ENCODE results near the gene COX6A2.
"Not testable (repeated sequence)": the region's sequence is repeated elsewhere in the genome, so short reads cannot be mapped to it uniquely, and the experiment has no call there.

COX6A2 gene

GRCh38 chr16:31417036-31417435 is 11.1 kb downstream of the COX6A2 start:
- not testable (repeated sequence) for H2BK5ac ChIP-seq (ENCODE audit: low read length); H3K23ac ChIP-seq (ENCODE audit: low read length); H4K8ac ChIP-seq (ENCODE audit: low read depth, low read length); DNase-seq; H3K4ac ChIP-seq (ENCODE audit: low read depth, low read length); H3K4me2 ChIP-seq (ENCODE audit: low read length); H3K27ac ChIP-seq (ENCODE audit: low read depth, low read length); H3K4me3 ChIP-seq (ENCODE audit: low read length); H2BK15ac ChIP-seq (replicated peaks; ENCODE audit: low read depth); H3K4me1 ChIP-seq (ENCODE audit: control insufficient read depth, low read depth, low read length); H3K79me1 ChIP-seq (ENCODE audit: low read length); H3K79me2 ChIP-seq (ENCODE audit: control insufficient read depth, insufficient read depth, low read length); H3K9ac ChIP-seq (ENCODE audit: low read length); H3K56ac ChIP-seq (ENCODE audit: low read length); H3K18ac ChIP-seq (ENCODE audit: low read length); H2BK120ac ChIP-seq (ENCODE audit: low read depth, low read length); H2AK5ac ChIP-seq (ENCODE audit: low read length); H3K27me3 ChIP-seq (ENCODE audit: insufficient read depth, low read length, poor library complexity); H4K5ac ChIP-seq (ENCODE audit: low read length); H3K36me3 ChIP-seq (ENCODE audit: control insufficient read depth, insufficient read depth, low read length)
- no CpG with 5 or more reads among the region's 2 CpGs for WGBS (ENCODE audit: extremely low coverage, insufficient coverage, low lambda C conversion rate)

GRCh38 chr16:31416371-31416770 is 11.8 kb downstream of the COX6A2 start:
- H3K79me1 ChIP-seq (ENCODE audit: low read length) = no peaks in the 10 kb centered on the region
- WGBS (ENCODE audit: extremely low coverage, insufficient coverage, low lambda C conversion rate) = no CpG with 5 or more reads among the region's 11 CpGs
- no peak overlapping the region for H4K8ac ChIP-seq (ENCODE audit: low read depth, low read length)
- H2BK120ac ChIP-seq (ENCODE audit: low read depth, low read length) = no peak overlapping the region
- H3K4me1 ChIP-seq (ENCODE audit: control insufficient read depth, low read depth, low read length) = no peaks in the 10 kb centered on the region
- H4K5ac ChIP-seq (ENCODE audit: low read length) = no peak overlapping the region
- H3K79me2 ChIP-seq (ENCODE audit: control insufficient read depth, insufficient read depth, low read length) = no peaks in the 10 kb centered on the region
- no peak overlapping the region for H3K4me2 ChIP-seq (ENCODE audit: low read length)
- no peak overlapping the region for H3K4me3 ChIP-seq (ENCODE audit: low read length)
- H2BK15ac ChIP-seq (replicated peaks; ENCODE audit: low read depth) = no peak overlapping the region
- no peak overlapping the region for H3K23ac ChIP-seq (ENCODE audit: low read length)
- H3K18ac ChIP-seq (ENCODE audit: low read length) = no peak overlapping the region
- H2AK5ac ChIP-seq (ENCODE audit: low read length) = no peak overlapping the region
- no peak overlapping the region for H3K9ac ChIP-seq (ENCODE audit: low read length)
- DNase-seq = no peak
- H3K27me3 ChIP-seq (ENCODE audit: insufficient read depth, low read length, poor library complexity) = no peaks in the 10 kb centered on the region
- no peak overlapping the region for H3K4ac ChIP-seq (ENCODE audit: low read depth, low read length)
- H2BK5ac ChIP-seq (ENCODE audit: low read length) = no peak overlapping the region
- H3K27ac ChIP-seq (ENCODE audit: low read depth, low read length) = no peak overlapping the region
- H3K56ac ChIP-seq (ENCODE audit: low read length) = no peak overlapping the region
- H3K36me3 ChIP-seq (ENCODE audit: control insufficient read depth, insufficient read depth, low read length) = no peaks in the 10 kb centered on the region

GRCh38 chr16:31414706-31415105 is 13.5 kb downstream of the COX6A2 start:
- Histone ChIP-seq H3K23ac (ENCODE audit: low read length) (no peak overlapping the region), H2AK5ac (ENCODE audit: low read length) (no peak overlapping the region), H3K4me2 (ENCODE audit: low read length) (no peak overlapping the region), H2BK15ac (replicated peaks; ENCODE audit: low read depth) (no peak overlapping the region), H3K4me3 (ENCODE audit: low read length) (no peak overlapping the region), H2BK120ac (ENCODE audit: low read depth, low read length) (no peak overlapping the region), H3K79me1 (ENCODE audit: low read length) (no peaks in the 10 kb centered on the region), H3K27me3 (ENCODE audit: insufficient read depth, low read length, poor library complexity) (no peaks in the 10 kb centered on the region), H3K27ac (ENCODE audit: low read depth, low read length) (no peak overlapping the region), H3K4ac (ENCODE audit: low read depth, low read length) (no peak overlapping the region), H3K56ac (ENCODE audit: low read length) (no peak overlapping the region), H3K4me1 (ENCODE audit: control insufficient read depth, low read depth, low read length) (no peaks in the 10 kb centered on the region), H3K18ac (ENCODE audit: low read length) (no peak overlapping the region), H3K79me2 (ENCODE audit: control insufficient read depth, insufficient read depth, low read length) (no peaks in the 10 kb centered on the region), H3K9ac (ENCODE audit: low read length) (no peak overlapping the region), H3K36me3 (ENCODE audit: control insufficient read depth, insufficient read depth, low read length) (no peaks in the 10 kb centered on the region), H4K8ac (ENCODE audit: low read depth, low read length) (no peak overlapping the region), H2BK5ac (ENCODE audit: low read length) (no peak overlapping the region), H4K5ac (ENCODE audit: low read length) (no peak overlapping the region)
- DNase-seq = no peak
- WGBS (ENCODE audit: extremely low coverage, insufficient coverage, low lambda C conversion rate) = no CpG with 5 or more reads among the region's 4 CpGs

- Histone ChIP-seq H3K56ac (ENCODE audit: low read length) (no peak overlapping the region), H4K8ac (ENCODE audit: low read depth, low read length) (no peak overlapping the region), H3K4me2 (ENCODE audit: low read length) (no peak overlapping the region), H3K9ac (ENCODE audit: low read length) (no peak overlapping the region), H2AK5ac (ENCODE audit: low read length) (no peak overlapping the region), H3K27ac (ENCODE audit: low read depth, low read length) (no peak overlapping the region), H2BK120ac (ENCODE audit: low read depth, low read length) (no peak overlapping the region), H3K4ac (ENCODE audit: low read depth, low read length) (no peak overlapping the region), H2BK15ac (replicated peaks; ENCODE audit: low read depth) (no peak overlapping the region), H3K79me1 (ENCODE audit: low read length) (no peaks in the 10 kb centered on the region), H3K18ac (ENCODE audit: low read length) (no peak overlapping the region), H3K27me3 (ENCODE audit: insufficient read depth, low read length, poor library complexity) (no peaks in the 10 kb centered on the region), H4K5ac (ENCODE audit: low read length) (no peak overlapping the region), H3K4me3 (ENCODE audit: low read length) (no peak overlapping the region), H3K23ac (ENCODE audit: low read length) (no peak overlapping the region), H3K36me3 (ENCODE audit: control insufficient read depth, insufficient read depth, low read length) (no peaks in the 10 kb centered on the region), H3K79me2 (ENCODE audit: control insufficient read depth, insufficient read depth, low read length) (no peaks in the 10 kb centered on the region), H2BK5ac (ENCODE audit: low read length) (no peak overlapping the region), H3K4me1 (ENCODE audit: control insufficient read depth, low read depth, low read length) (no peaks in the 10 kb centered on the region)
- WGBS (ENCODE audit: extremely low coverage, insufficient coverage, low lambda C conversion rate) = no CpG with 5 or more reads among the region's 4 CpGs
- no peak for DNase-seq
Measured at GRCh38 chr16:31413943-31414342, 14.2 kb downstream of the COX6A2 start.

- Histone ChIP-seq H2BK5ac (ENCODE audit: low read length) (no peak overlapping the region), H3K23ac (ENCODE audit: low read length) (no peak overlapping the region), H3K79me2 (ENCODE audit: control insufficient read depth, insufficient read depth, low read length) (no peaks in the 10 kb centered on the region), H4K8ac (ENCODE audit: low read depth, low read length) (no peak overlapping the region), H3K27ac (ENCODE audit: low read depth, low read length) (no peak overlapping the region), H3K4ac (ENCODE audit: low read depth, low read length) (no peak overlapping the region), H3K4me1 (ENCODE audit: control insufficient read depth, low read depth, low read length) (no peaks in the 10 kb centered on the region), H2BK15ac (replicated peaks; ENCODE audit: low read depth) (no peak overlapping the region), H4K5ac (ENCODE audit: low read length) (no peak overlapping the region), H3K4me3 (ENCODE audit: low read length) (no peak overlapping the region), H3K27me3 (ENCODE audit: insufficient read depth, low read length, poor library complexity) (no peaks in the 10 kb centered on the region), H2AK5ac (ENCODE audit: low read length) (no peak overlapping the region), H3K9ac (ENCODE audit: low read length) (no peak overlapping the region), H3K79me1 (ENCODE audit: low read length) (no peaks in the 10 kb centered on the region), H2BK120ac (ENCODE audit: low read depth, low read length) (no peak overlapping the region), H3K36me3 (ENCODE audit: control insufficient read depth, insufficient read depth, low read length) (no peaks in the 10 kb centered on the region), H3K56ac (ENCODE audit: low read length) (no peak overlapping the region), H3K4me2 (ENCODE audit: low read length) (no peak overlapping the region), H3K18ac (ENCODE audit: low read length) (no peak overlapping the region)
- DNase-seq = no peak
- no CpG with 5 or more reads among the region's 5 CpGs for WGBS (ENCODE audit: extremely low coverage, insufficient coverage, low lambda C conversion rate)
Measured at GRCh38 chr16:31413381-31413780, 14.8 kb downstream of the COX6A2 start.

GRCh38 chr16:31412750-31413149 is 15.4 kb downstream of the COX6A2 start:
- no CpG with 5 or more reads among the region's 10 CpGs for WGBS (ENCODE audit: extremely low coverage, insufficient coverage, low lambda C conversion rate)
- no peak overlapping the region for H3K27ac ChIP-seq (ENCODE audit: low read depth, low read length)
- no peak overlapping the region for H2AK5ac ChIP-seq (ENCODE audit: low read length)
- H4K5ac ChIP-seq (ENCODE audit: low read length) = no peak overlapping the region
- no peaks in the 10 kb centered on the region for H3K79me1 ChIP-seq (ENCODE audit: low read length)
- H2BK5ac ChIP-seq (ENCODE audit: low read length) = no peak overlapping the region
- no peak overlapping the region for H3K4ac ChIP-seq (ENCODE audit: low read depth, low read length)
- no peak overlapping the region for H3K23ac ChIP-seq (ENCODE audit: low read length)
- no peak overlapping the region for H3K4me2 ChIP-seq (ENCODE audit: low read length)
- H3K27me3 ChIP-seq (ENCODE audit: insufficient read depth, low read length, poor library complexity) = no peaks in the 10 kb centered on the region
- no peaks in the 10 kb centered on the region for H3K4me1 ChIP-seq (ENCODE audit: control insufficient read depth, low read depth, low read length)
- no peaks in the 10 kb centered on the region for H3K36me3 ChIP-seq (ENCODE audit: control insufficient read depth, insufficient read depth, low read length)
- H3K56ac ChIP-seq (ENCODE audit: low read length) = no peak overlapping the region
- no peak overlapping the region for H3K4me3 ChIP-seq (ENCODE audit: low read length)
- H3K9ac ChIP-seq (ENCODE audit: low read length) = no peak overlapping the region
- H3K79me2 ChIP-seq (ENCODE audit: control insufficient read depth, insufficient read depth, low read length) = no peaks in the 10 kb centered on the region
- no peak overlapping the region for H3K18ac ChIP-seq (ENCODE audit: low read length)
- no peak overlapping the region for H4K8ac ChIP-seq (ENCODE audit: low read depth, low read length)
- DNase-seq = no peak
- H2BK120ac ChIP-seq (ENCODE audit: low read depth, low read length) = no peak overlapping the region
- no peak overlapping the region for H2BK15ac ChIP-seq (replicated peaks; ENCODE audit: low read depth)
